Mammary epithelial cell (primary cell): ENCODE data around the gene FSTL4.

Experiments
- CTCF ChIP-seq, 2 donors: IDR thresholded peaks in 1 of 2; conservative IDR thresholded peaks in 1 of 2; 2 replicates each; pipeline ENCODE4 v1.5.1; 2011 to 2012; ENCODE audit warnings: inconsistent platforms in 2 of 2, low read length in 2 of 2, mild to moderate bottlenecking in 2 of 2, control low read depth in 1 of 2, low read depth in 1 of 2; ENCODE audit not compliant: insufficient read depth in 1 of 2; ENCODE audit errors: extremely low read depth in 1 of 2
- EZH2 ChIP-seq: IDR thresholded peaks from 2 replicates; pipeline ENCODE4 v1.6.1; 2012; ENCODE audit warnings: low read length, inconsistent platforms, borderline replicate concordance

DNA sequence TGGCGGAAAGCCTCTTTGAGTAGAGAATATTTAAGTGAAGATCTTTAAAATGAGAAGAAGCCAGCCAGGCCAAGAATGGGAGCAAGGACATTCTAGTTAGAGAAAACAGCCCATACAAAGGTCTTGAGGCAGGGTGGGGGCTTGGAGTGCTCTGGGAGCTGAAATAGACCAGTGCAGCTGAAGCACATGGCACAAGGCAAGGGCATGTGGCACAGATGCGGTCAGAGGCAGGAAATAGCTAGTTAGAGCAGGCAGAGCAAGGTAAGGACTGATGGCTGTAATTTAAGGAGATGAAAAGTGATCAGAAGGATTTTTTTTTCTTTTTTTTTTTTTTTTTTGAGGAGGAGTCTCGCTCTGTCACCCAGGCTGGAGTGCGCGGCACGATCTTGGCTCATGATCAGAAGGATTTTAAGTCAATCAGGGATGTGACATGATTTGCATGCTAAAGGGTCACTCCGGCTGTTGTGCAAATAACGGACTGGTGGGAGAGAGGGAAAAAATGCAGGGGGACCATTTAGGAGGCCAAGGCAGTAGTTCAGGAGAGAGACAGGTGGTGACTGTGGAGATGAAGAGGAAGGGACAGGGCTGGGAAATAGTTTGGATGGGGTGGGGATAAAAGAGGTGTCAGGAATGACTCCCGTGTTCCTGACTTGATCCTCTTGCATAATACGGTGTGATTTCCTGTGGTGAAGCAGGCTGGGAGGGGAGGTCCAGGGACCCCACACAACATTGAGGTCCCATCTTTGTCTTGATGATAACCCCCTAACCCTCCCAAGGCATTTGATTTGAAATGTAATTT, 352.9 kb downstream of the FSTL4 start:
- TF ChIP-seq CTCF (conservative IDR thresholded peaks at IDR 0.05 in 1 of 2, IDR thresholded peaks at IDR 0.05 in 1 of 2; ENCODE audit: extremely low read depth in 1 of 2, insufficient read depth in 1 of 2, low read depth in 1 of 2, low read length in 2 of 2) (no peak), EZH2 (no peak)
